ENCODE measurements around the gene NBPF15. TPM values are rescaled to one million over a fixed set of nuclear protein-coding genes. Genes with fewer than 3 reads are reported as not detected.
"Not testable (repeated sequence)": the region's sequence is repeated elsewhere in the genome, so short reads cannot be mapped to it uniquely, and the experiment has no call there.

NBPF15 gene
- polyA plus RNA-seq, 1 donor (not counting 4 experiments of a cell fraction or from before 2014, with no cell fraction given), result 43.6 TPM

GRCh38 chr1:144412491-144413403 lies 48.7 kb downstream of the NBPF15 start:
- H2AFZ ChIP-seq (ENCODE audit: control insufficient read depth, low read length); H3K4me1 ChIP-seq (ENCODE audit: control insufficient read depth, extremely low read depth, insufficient read depth, low read length); H3K9me1 ChIP-seq (ENCODE audit: control insufficient read depth, extremely low read depth, insufficient read depth, low read length); H3K27me3 ChIP-seq (ENCODE audit: control insufficient read depth, extremely low read depth, insufficient read depth, low read length); H3K79me2 ChIP-seq (ENCODE audit: control insufficient read depth, insufficient read depth, low read length); FAIRE-seq; H3K36me3 ChIP-seq (ENCODE audit: control insufficient read depth in 2 of 2, extremely low read depth in 1 of 2, insufficient read depth in 2 of 2, low read length in 2 of 2); dilution Hi-C loops (cut with MboI; ENCODE audit: extremely low pct_ligation_motif_present, low sequenced_read_pairs); H4K20me1 ChIP-seq (ENCODE audit: control insufficient read depth, extremely low read depth, insufficient read depth, low read length); H3K9me3 ChIP-seq (ENCODE audit: control insufficient read depth, low read depth, low read length): not testable (repeated sequence)
- H3K27ac ChIP-seq (ENCODE audit: control insufficient read depth, insufficient read depth, low read length), result peak overlapping the region; percentile 52
- peak in 1 of 3 experiments; percentile 2 for TF ChIP-seq CTCF (optimal IDR thresholded peaks at IDR 0.05 in 1 of 3, IDR thresholded peaks at IDR 0.05 in 1 of 3, conservative IDR thresholded peaks at IDR 0.05 in 1 of 3; ENCODE audit: extremely low read depth in 1 of 3, insufficient read depth in 2 of 3, low read length in 3 of 3)
- peak; percentile 91 for DNase-seq (ENCODE audit: low read depth, low spot score)
- H3K9ac ChIP-seq (ENCODE audit: control insufficient read depth, extremely low read depth, insufficient read depth, low read length), result peak overlapping the region; percentile 37
- peak overlapping the region in 1 of 3 experiments; percentile 20 for H3K4me3 ChIP-seq (ENCODE audit: control insufficient read depth in 2 of 3, extremely low read depth in 1 of 3, insufficient read depth in 2 of 3, low read depth in 1 of 3, low read length in 3 of 3)
- peak overlapping the region; percentile 27 for H3K4me2 ChIP-seq (ENCODE audit: control insufficient read depth, extremely low read depth, insufficient read depth, low read depth, low read length)

- H3K36me3 ChIP-seq (ENCODE audit: control insufficient read depth in 2 of 2, extremely low read depth in 1 of 2, insufficient read depth in 2 of 2, low read length in 2 of 2); H4K20me1 ChIP-seq (ENCODE audit: control insufficient read depth, extremely low read depth, insufficient read depth, low read length); H3K4me1 ChIP-seq (ENCODE audit: control insufficient read depth, extremely low read depth, insufficient read depth, low read length); DNase-seq (ENCODE audit: low read depth, low spot score); H3K4me3 ChIP-seq (ENCODE audit: control insufficient read depth in 2 of 3, extremely low read depth in 1 of 3, insufficient read depth in 2 of 3, low read depth in 1 of 3, low read length in 3 of 3); H2AFZ ChIP-seq (ENCODE audit: control insufficient read depth, low read length); H3K27me3 ChIP-seq (ENCODE audit: control insufficient read depth, extremely low read depth, insufficient read depth, low read length); H3K79me2 ChIP-seq (ENCODE audit: control insufficient read depth, insufficient read depth, low read length); H3K9me3 ChIP-seq (ENCODE audit: control insufficient read depth, low read depth, low read length); H3K9ac ChIP-seq (ENCODE audit: control insufficient read depth, extremely low read depth, insufficient read depth, low read length); dilution Hi-C loops (cut with MboI; ENCODE audit: extremely low pct_ligation_motif_present, low sequenced_read_pairs); FAIRE-seq; H3K9me1 ChIP-seq (ENCODE audit: control insufficient read depth, extremely low read depth, insufficient read depth, low read length): not testable (repeated sequence)
- Histone ChIP-seq H3K4me2 (ENCODE audit: control insufficient read depth, extremely low read depth, insufficient read depth, low read depth, low read length) (peak overlapping the region; percentile 37), H3K27ac (ENCODE audit: control insufficient read depth, insufficient read depth, low read length) (peak overlapping the region; percentile 52)
Observed at GRCh38 chr1:144412068-144412471, 49.4 kb downstream of the NBPF15 start.

- H4K20me1 ChIP-seq (ENCODE audit: control insufficient read depth, extremely low read depth, insufficient read depth, low read length); H3K27ac ChIP-seq (ENCODE audit: control insufficient read depth, insufficient read depth, low read length); H2AFZ ChIP-seq (ENCODE audit: control insufficient read depth, low read length); H3K4me2 ChIP-seq (ENCODE audit: control insufficient read depth, extremely low read depth, insufficient read depth, low read depth, low read length); H3K36me3 ChIP-seq (ENCODE audit: control insufficient read depth in 2 of 2, extremely low read depth in 1 of 2, insufficient read depth in 2 of 2, low read length in 2 of 2); H3K9ac ChIP-seq (ENCODE audit: control insufficient read depth, extremely low read depth, insufficient read depth, low read length); FAIRE-seq; H3K4me1 ChIP-seq (ENCODE audit: control insufficient read depth, extremely low read depth, insufficient read depth, low read length); H3K9me3 ChIP-seq (ENCODE audit: control insufficient read depth, low read depth, low read length); H3K9me1 ChIP-seq (ENCODE audit: control insufficient read depth, extremely low read depth, insufficient read depth, low read length); H3K27me3 ChIP-seq (ENCODE audit: control insufficient read depth, extremely low read depth, insufficient read depth, low read length); dilution Hi-C loops (cut with MboI; ENCODE audit: extremely low pct_ligation_motif_present, low sequenced_read_pairs); H3K4me3 ChIP-seq (ENCODE audit: control insufficient read depth in 2 of 3, extremely low read depth in 1 of 3, insufficient read depth in 2 of 3, low read depth in 1 of 3, low read length in 3 of 3); DNase-seq (ENCODE audit: low read depth, low spot score); H3K79me2 ChIP-seq (ENCODE audit: control insufficient read depth, insufficient read depth, low read length): not testable (repeated sequence)
Observed at GRCh38 chr1:144402807-144403206, 58.7 kb downstream of the NBPF15 start.

GRCh38 chr1:144371651-144372050 lies 89.8 kb downstream of the NBPF15 start:
- H3K79me2 ChIP-seq (ENCODE audit: control insufficient read depth, insufficient read depth, low read length); H3K9me3 ChIP-seq (ENCODE audit: control insufficient read depth, low read depth, low read length); DNase-seq (ENCODE audit: low read depth, low spot score); dilution Hi-C loops (cut with MboI; ENCODE audit: extremely low pct_ligation_motif_present, low sequenced_read_pairs); H3K4me2 ChIP-seq (ENCODE audit: control insufficient read depth, extremely low read depth, insufficient read depth, low read depth, low read length); H3K4me3 ChIP-seq (ENCODE audit: control insufficient read depth in 2 of 3, extremely low read depth in 1 of 3, insufficient read depth in 2 of 3, low read depth in 1 of 3, low read length in 3 of 3); H3K27ac ChIP-seq (ENCODE audit: control insufficient read depth, insufficient read depth, low read length); H3K9ac ChIP-seq (ENCODE audit: control insufficient read depth, extremely low read depth, insufficient read depth, low read length); H3K9me1 ChIP-seq (ENCODE audit: control insufficient read depth, extremely low read depth, insufficient read depth, low read length); H3K27me3 ChIP-seq (ENCODE audit: control insufficient read depth, extremely low read depth, insufficient read depth, low read length); H2AFZ ChIP-seq (ENCODE audit: control insufficient read depth, low read length); FAIRE-seq; H3K4me1 ChIP-seq (ENCODE audit: control insufficient read depth, extremely low read depth, insufficient read depth, low read length); H4K20me1 ChIP-seq (ENCODE audit: control insufficient read depth, extremely low read depth, insufficient read depth, low read length); H3K36me3 ChIP-seq (ENCODE audit: control insufficient read depth in 2 of 2, extremely low read depth in 1 of 2, insufficient read depth in 2 of 2, low read length in 2 of 2): not testable (repeated sequence)

Data from keratinocyte (primary cell).